K562 (cell line): Measurements from ENCODE around the gene LY6G5B. TPM values are rescaled to one million over a fixed set of nuclear protein-coding genes. Genes with fewer than 3 reads are reported as not detected.

Experiments used
- BCL6 ChIP-seq: fragments of 250-450 bp; sonication (Bioruptor Pico); IDR thresholded peaks from 2 replicates; pipeline ENCODE4 v1.4.0; 2020
- BRD4 ChIP-seq: fragments of 200-600 bp; sonication (generic); IDR thresholded peaks from 2 replicates; pipeline ENCODE4 v1.6.1; 2017; ENCODE audit warnings: inconsistent platforms
- CREB5 ChIP-seq: fragments of 250-450 bp; sonication (Bioruptor Pico); IDR thresholded peaks from 2 replicates; pipeline ENCODE4 v1.5.0; 2020; ENCODE audit warnings: mild to moderate bottlenecking
- DMBX1 ChIP-seq: fragments of 250-450 bp; sonication (Bioruptor Pico); IDR thresholded peaks from 2 replicates; pipeline ENCODE4 v1.8.0; 2022; ENCODE audit warnings: inconsistent platforms, mild to moderate bottlenecking, moderate library complexity, borderline replicate concordance
- EZH2 ChIP-seq: IDR thresholded peaks from 2 replicates; pipeline ENCODE4 v1.6.1; 2012; ENCODE audit warnings: low read depth, mild to moderate bottlenecking, inconsistent platforms, low read length, borderline replicate concordance
- HDAC1 ChIP-seq, 2 experiments: fragments of 450-650 bp; IDR thresholded peaks; 2 replicates each; pipeline ENCODE4 v1.6.1; 2016 to 2017; ENCODE audit warnings: inconsistent platforms in 1 of 2, mild to moderate bottlenecking in 1 of 2, moderate library complexity in 1 of 2
- KLF6 ChIP-seq: fragments of 250-450 bp; sonication (Bioruptor Pico); IDR thresholded peaks from 2 replicates; pipeline ENCODE4 v1.4.0; 2020; ENCODE audit warnings: mild to moderate bottlenecking, moderate library complexity, borderline replicate concordance
- MNT ChIP-seq, 2 experiments: fragments of 450-650 bp; conservative IDR thresholded peaks; 2 replicates each; pipeline ENCODE4 v1.6.1; 2017; ENCODE audit warnings: mild to moderate bottlenecking in 2 of 2, moderate library complexity in 2 of 2
- NFIC ChIP-seq: fragments of 450-650 bp; IDR thresholded peaks from 2 replicates; pipeline ENCODE4 v1.6.1; 2017; ENCODE audit warnings: mild to moderate bottlenecking, inconsistent platforms
- PCBP2 ChIP-seq: fragments of 200-400 bp; formaldehyde crosslinking; IDR thresholded peaks from 2 replicates; pipeline ENCODE4 v1.6.1; 2018; ENCODE audit warnings: low read length, low read depth, mild to moderate bottlenecking, moderate library complexity; ENCODE audit not compliant: poor library complexity, severe bottlenecking
- RBM14 ChIP-seq: fragments of 200-400 bp; formaldehyde crosslinking; IDR thresholded peaks from 2 replicates; pipeline ENCODE4 v1.6.1; 2018; ENCODE audit warnings: low read depth, mild to moderate bottlenecking, low read length, moderate library complexity, borderline replicate concordance; ENCODE audit not compliant: insufficient read depth
- SIX5 ChIP-seq, 2 experiments: IDR thresholded peaks; 2 replicates each; pipeline ENCODE4 v1.6.1; 2011; ENCODE audit warnings: low read length in 2 of 2, borderline replicate concordance in 1 of 2, low read depth in 1 of 2, mild to moderate bottlenecking in 1 of 2, moderate library complexity in 1 of 2; ENCODE audit not compliant: insufficient read depth in 1 of 2
- SMARCA4 ChIP-seq: fragments of 450-650 bp; IDR thresholded peaks from 2 replicates; pipeline ENCODE4 v1.6.1; 2016
- SREBF1 ChIP-seq: fragments of 150-350 bp; IDR thresholded peaks from 2 replicates; pipeline ENCODE4 v1.6.1; 2014; ENCODE audit warnings: antibody characterized with exemption, low read depth, low read length, borderline replicate concordance
- SRSF3 ChIP-seq: fragments of 200-400 bp; formaldehyde crosslinking; IDR thresholded peaks from 2 replicates; pipeline ENCODE4 v1.6.1; 2016; ENCODE audit warnings: mild to moderate bottlenecking, low read length, moderate library complexity; ENCODE audit not compliant: insufficient read depth
- THRA ChIP-seq: fragments of 450-650 bp; IDR thresholded peaks from 2 replicates; pipeline ENCODE4 v1.6.1; 2017; ENCODE audit warnings: mild to moderate bottlenecking, moderate library complexity
- XRCC3 ChIP-seq: fragments of 450-650 bp; IDR thresholded peaks from 2 replicates; pipeline ENCODE4 v1.6.1; 2017; ENCODE audit warnings: mild to moderate bottlenecking, moderate library complexity
- ZBTB26 ChIP-seq: fragments of 450-650 bp; formaldehyde crosslinking; IDR thresholded peaks from 2 replicates; pipeline ENCODE4 v1.4.0; 2022; ENCODE audit warnings: missing genetic modification characterization
- ZNF124 ChIP-seq: sonication (generic); formaldehyde crosslinking; IDR thresholded peaks from 2 replicates; pipeline ENCODE4 v1.8.1; 2022; ENCODE audit warnings: missing genetic modification reagents
- ZNF212 ChIP-seq: fragments of 450-650 bp; formaldehyde crosslinking; IDR thresholded peaks from 2 replicates; pipeline ENCODE4 v1.4.0; 2020; ENCODE audit warnings: mild to moderate bottlenecking
- ZNF263 ChIP-seq: sonication (generic); formaldehyde crosslinking; IDR thresholded peaks from 2 replicates; pipeline ENCODE4 v1.8.0; 2022; ENCODE audit warnings: mild to moderate bottlenecking, missing genetic modification reagents, borderline replicate concordance
- ZNF3 ChIP-seq: fragments of 250-450 bp; sonication (Bioruptor Pico); IDR thresholded peaks from 2 replicates; pipeline ENCODE4 v1.5.0; 2021; ENCODE audit warnings: mild to moderate bottlenecking, moderate library complexity
- ZNF644 ChIP-seq: fragments of 200-800 bp; sonication (Bioruptor generic); IDR thresholded peaks from 2 replicates; pipeline ENCODE4 v1.6.1; 2016; ENCODE audit warnings: low read depth, missing genetic modification characterization, missing compliant biosample characterization
- polyA plus RNA-seq, 8 experiments: library from polyadenylated mRNA; depleted of rRNA in 4 of 8; stranded (reverse) in 5 of 8; unstranded in 3 of 8; fragments of >200 nt; fragmentation: Nextera tagmentation in 2 of 8; fragmentation: Illumina TruSeq in 1 of 8; extraction: Ambion mirVana in 2 of 8; extraction: Trizol in 1 of 8; gene quantifications; 2 replicates each; pipeline versions ENCODE4 v1.2.1 to v1.2.3, GENCODE V29; 2011 to 2014; ENCODE audit warnings: inconsistent platforms in 1 of 8, missing spikeins in 1 of 8
- total RNA-seq, 7 experiments: library from RNA; depleted of rRNA in 6 of 7; stranded (reverse); fragments of >200 nt in 6 of 7; fragmentation: Illumina TruSeq in 2 of 7; extraction: Trizol in 2 of 7; gene quantifications; 2 replicates each; pipeline versions ENCODE4 v1.2.1 to v1.2.3, GENCODE V29; 2011 to 2021; ENCODE audit warnings: low replicate concordance in 1 of 7

LY6G5B gene
- total and polyA plus RNA-seq, 9 of the 15 experiments (the other 6 are each of a cell fraction or from before 2014, with no cell fraction given): 6.0 to 27.0 (median 7.5) TPM

GRCh38 chr6:31717499-31718222, 47.9 kb downstream of the LY6G5B start (continued):
- TF ChIP-seq NFIC: no peak
- TF ChIP-seq SIX5 (IDR thresholded peaks at IDR 0.05; ENCODE audit: borderline replicate concordance in 1 of 2, insufficient read depth in 1 of 2, low read depth in 1 of 2, low read length in 2 of 2): 0 out of 4 replicates have a peak, but pooled peaks of 1 of the 2 experiments have one; percentile 26
- no peak for TF ChIP-seq THRA
- TF ChIP-seq RBM14: no peak
- no peak for TF ChIP-seq BCL6
- no peak for TF ChIP-seq ZNF263 (CRISPR knock-in tag)
- no peak for TF ChIP-seq ZNF212
- TF ChIP-seq SREBF1: no peak
- no peak for TF ChIP-seq SRSF3
- TF ChIP-seq MNT (conservative IDR thresholded peaks at IDR 0.05): no peak
- peak; percentile 93 for TF ChIP-seq SMARCA4
- no peak for TF ChIP-seq KLF6 (CRISPR knock-in tag)
- TF ChIP-seq XRCC3: no peak
- TF ChIP-seq DMBX1 (CRISPR knock-in tag): no peak
- no peak for TF ChIP-seq ZNF124 (CRISPR knock-in tag)
- TF ChIP-seq ZNF3 (CRISPR knock-in tag): no peak
- no peak for TF ChIP-seq CREB5 (CRISPR knock-in tag)
- TF ChIP-seq EZH2: no peak
- no peak for TF ChIP-seq PCBP2
- TF ChIP-seq HDAC1 (IDR thresholded peaks at IDR 0.05): peak in 1 of 2 experiments; percentile 73; a peak in 2 of 4 replicates
- no peak for TF ChIP-seq ZBTB26 (CRISPR knock-in tag)
- no peak for TF ChIP-seq BRD4
- TF ChIP-seq ZNF644 (tag): no peak
